Measurements from ENCODE around the gene AJAP1.

DNA sequence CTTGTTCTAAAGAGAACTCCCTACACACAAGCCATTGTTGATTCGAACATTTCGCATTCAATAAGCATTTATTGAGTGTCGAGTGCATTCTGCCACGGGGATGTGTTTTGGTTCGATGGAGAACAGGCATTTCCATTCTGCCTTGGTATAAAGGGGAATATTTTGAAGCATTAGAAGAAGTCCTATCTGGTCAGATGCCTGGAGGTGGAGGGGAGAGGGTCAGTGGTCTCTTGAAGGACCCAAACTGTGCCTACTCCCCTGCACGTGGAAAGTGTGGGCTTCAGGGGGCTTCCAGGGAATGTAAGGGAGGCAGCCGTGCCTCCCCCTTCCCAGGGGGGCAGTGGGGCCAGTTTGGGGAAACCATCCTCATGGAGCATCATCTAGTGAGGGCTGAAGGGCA is 8.3 kb downstream of the AJAP1 start:
- TF ChIP-seq CREB1 (IDR thresholded peaks at IDR 0.05; ENCODE audit: low read depth) (no peak), REST (IDR thresholded peaks at IDR 0.05; ENCODE audit: low read depth) (no peak), EP300 (IDR thresholded peaks at IDR 0.05; ENCODE audit: borderline replicate concordance) (no peak), TEAD4 (IDR thresholded peaks at IDR 0.05) (no peak), TCF12 (IDR thresholded peaks at IDR 0.05; ENCODE audit: low read depth) (no peak), YY1 (IDR thresholded peaks at IDR 0.05; ENCODE audit: low read depth) (no peak), RAD21 (IDR thresholded peaks at IDR 0.05; ENCODE audit: low read depth) (no peak), CEBPB (IDR thresholded peaks at IDR 0.05) (no peak), ZBTB7A (IDR thresholded peaks at IDR 0.05; ENCODE audit: low read depth) (no peak), TAF1 (IDR thresholded peaks at IDR 0.05; ENCODE audit: low read depth) (no peak)
- TF ChIP-seq, protein P1, sequence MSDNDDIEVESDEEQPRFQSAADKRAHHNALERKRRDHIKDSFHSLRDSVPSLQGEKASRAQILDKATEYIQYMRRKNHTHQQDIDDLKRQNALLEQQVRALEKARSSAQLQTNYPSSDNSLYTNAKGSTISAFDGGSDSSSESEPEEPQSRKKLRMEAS (IDR thresholded peaks at IDR 0.05): no peak

Measured in Ishikawa (cell line).